Loucy (cell line): ENCODE data around the gene WDR87.

ENCODE experiments used
- H2AFZ ChIP-seq: fragments of 200-600 bp; sonication (generic); 2 replicates; pipeline ENCODE4 v1.6.0; 2016; ENCODE audit warnings: antibody characterized with exemption, mild to moderate bottlenecking, low read length, moderate library complexity
- H3F3A ChIP-seq: fragments of 200-600 bp; 2 replicates; pipeline ENCODE4 v1.6.0; 2016; ENCODE audit warnings: antibody characterized with exemption, low read depth, mild to moderate bottlenecking
- H3K27me3 ChIP-seq: fragments of 200-600 bp; sonication (generic); 2 replicates; pipeline ENCODE4 v1.6.1; 2014; ENCODE audit warnings: low read length, mild to moderate bottlenecking; ENCODE audit not compliant: insufficient read depth, poor library complexity, severe bottlenecking
- H3K36me3 ChIP-seq: fragments of 200-600 bp; sonication (generic); 2 replicates; pipeline ENCODE4 v1.6.1; 2016; ENCODE audit warnings: low read length; ENCODE audit not compliant: insufficient read depth
- H3K4me1 ChIP-seq: fragments of 200-600 bp; sonication (generic); 2 replicates; pipeline ENCODE4 v1.5.1; 2014; ENCODE audit warnings: low read length, mild to moderate bottlenecking; ENCODE audit not compliant: insufficient read depth, poor library complexity, severe bottlenecking
- H3K4me2 ChIP-seq: fragments of 200-600 bp; sonication (generic); 2 replicates; pipeline ENCODE4 v1.6.0; 2014; ENCODE audit warnings: antibody characterized with exemption, low read length, low read depth, mild to moderate bottlenecking; ENCODE audit not compliant: poor library complexity, severe bottlenecking
- H3K4me3 ChIP-seq: fragments of 200-600 bp; sonication (generic); 2 replicates; pipeline ENCODE4 v1.5.1; 2014; ENCODE audit warnings: low read length, mild to moderate bottlenecking, mixed read lengths; ENCODE audit not compliant: poor library complexity, severe bottlenecking
- H3K79me2 ChIP-seq: fragments of 200-600 bp; sonication (generic); 2 replicates; pipeline ENCODE4 v1.6.1; 2014; ENCODE audit warnings: low read length; ENCODE audit not compliant: insufficient read depth
- H3K9ac ChIP-seq: fragments of 200-600 bp; sonication (generic); 2 replicates; pipeline ENCODE4 v1.6.0; 2014; ENCODE audit warnings: mild to moderate bottlenecking, low read depth, low read length, moderate library complexity; ENCODE audit not compliant: poor library complexity, severe bottlenecking
- H3K9me2 ChIP-seq: fragments of 200-600 bp; sonication (generic); replicated peaks from 2 replicates; pipeline ENCODE4 v1.6.1; 2016; ENCODE audit warnings: low read depth, low read length, mixed read lengths
- H3K9me3 ChIP-seq: fragments of 200-600 bp; sonication (generic); 2 replicates; pipeline ENCODE4 v1.6.1; 2014; ENCODE audit warnings: mild to moderate bottlenecking, antibody characterized with exemption, low read length, low read depth; ENCODE audit not compliant: insufficient read depth
- H4K20me1 ChIP-seq: fragments of 200-600 bp; sonication (generic); 2 replicates; pipeline ENCODE4 v1.6.0; 2014; ENCODE audit warnings: antibody characterized with exemption, low read length, mild to moderate bottlenecking; ENCODE audit not compliant: insufficient read depth, poor library complexity, severe bottlenecking
- EZH2phosphoT487 ChIP-seq: fragments of 200-600 bp; IDR thresholded peaks from 2 replicates; pipeline ENCODE4 v1.6.1; 2018; ENCODE audit warnings: antibody characterized with exemption, mild to moderate bottlenecking, moderate library complexity, borderline replicate concordance
- TF ChIP-seq, protein P1 (sequence below): fragments of 200-600 bp; sonication (generic); conservative IDR thresholded peaks from 2 replicates; pipeline ENCODE4 v1.5.1; 2014; ENCODE audit warnings: mild to moderate bottlenecking, antibody characterized with exemption, low read length

The WDR87 gene

DNA sequence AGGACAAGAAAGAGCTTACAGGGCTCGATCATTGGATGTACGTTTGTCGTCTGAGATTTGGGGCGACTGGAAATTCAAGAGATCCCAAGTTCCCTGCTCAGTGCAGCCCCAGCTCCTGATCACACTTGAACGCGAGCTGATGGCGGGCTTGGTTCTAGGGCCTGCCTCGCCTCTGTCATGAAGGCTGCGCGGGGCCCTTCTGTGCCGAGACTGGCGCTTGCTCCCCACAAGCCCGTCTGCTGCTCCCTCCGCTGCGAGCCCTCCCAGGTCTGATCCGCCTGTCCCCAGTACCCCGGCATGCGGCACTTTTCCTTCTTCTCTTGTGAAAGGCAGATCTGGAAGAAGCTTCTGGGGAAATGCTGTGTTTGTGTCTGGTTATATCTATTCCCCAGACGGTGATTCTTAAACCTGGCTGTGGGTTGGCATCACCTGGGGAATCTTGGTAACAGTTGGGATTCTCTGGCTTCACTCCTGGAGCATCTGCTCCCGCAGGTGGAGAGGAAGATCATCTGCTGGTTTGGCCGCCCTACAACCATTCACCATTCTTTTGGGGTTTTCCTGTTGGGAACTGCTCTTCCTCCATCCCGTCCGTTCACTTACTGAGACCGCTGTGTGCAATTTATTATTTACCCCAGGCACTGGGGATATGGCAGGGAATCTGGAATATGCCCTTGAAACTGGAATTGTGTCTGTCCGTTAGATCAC is 44.2 kb upstream of the WDR87 start:
- no peak overlapping the region for H3K4me2 ChIP-seq
- no peaks in the 10 kb centered on the region; the same call in 1 of the 2 replicates for H3K79me2 ChIP-seq
- no peak overlapping the region for H3K4me3 ChIP-seq

DNA sequence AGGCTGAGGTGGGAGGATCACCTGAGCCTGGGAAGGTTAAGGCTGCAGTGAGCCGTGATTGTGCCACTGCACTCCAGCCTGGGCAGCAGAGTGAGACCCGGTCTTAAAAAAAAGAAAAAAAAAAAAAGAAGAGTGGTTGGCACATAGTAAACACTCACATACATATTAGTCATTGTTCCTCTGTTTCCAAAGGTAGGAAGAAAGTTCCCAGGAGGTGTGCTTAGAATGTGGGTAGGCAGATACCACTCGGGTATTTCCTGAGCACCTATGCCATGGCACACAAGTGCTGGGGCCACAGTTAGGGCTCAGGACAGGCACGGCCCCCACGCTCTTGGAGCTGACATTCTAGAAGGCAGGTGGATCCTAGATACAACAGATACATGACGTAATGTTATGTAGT is 42.0 kb upstream of the WDR87 start:
- H3K79me2 ChIP-seq: no peaks in the 10 kb centered on the region; the same call in 1 of the 2 replicates

More for the DNA sequence above, 44.2 kb upstream of the WDR87 start:
- no peak overlapping the region for H3K9ac ChIP-seq
- no peaks in the 10 kb centered on the region for H3K4me1 ChIP-seq
- H3K27me3 ChIP-seq: no peaks in the 10 kb centered on the region
- H3K9me3 ChIP-seq: no peaks in the 10 kb centered on the region
- TF ChIP-seq EZH2phosphoT487: no peak
- TF ChIP-seq, protein P1, sequence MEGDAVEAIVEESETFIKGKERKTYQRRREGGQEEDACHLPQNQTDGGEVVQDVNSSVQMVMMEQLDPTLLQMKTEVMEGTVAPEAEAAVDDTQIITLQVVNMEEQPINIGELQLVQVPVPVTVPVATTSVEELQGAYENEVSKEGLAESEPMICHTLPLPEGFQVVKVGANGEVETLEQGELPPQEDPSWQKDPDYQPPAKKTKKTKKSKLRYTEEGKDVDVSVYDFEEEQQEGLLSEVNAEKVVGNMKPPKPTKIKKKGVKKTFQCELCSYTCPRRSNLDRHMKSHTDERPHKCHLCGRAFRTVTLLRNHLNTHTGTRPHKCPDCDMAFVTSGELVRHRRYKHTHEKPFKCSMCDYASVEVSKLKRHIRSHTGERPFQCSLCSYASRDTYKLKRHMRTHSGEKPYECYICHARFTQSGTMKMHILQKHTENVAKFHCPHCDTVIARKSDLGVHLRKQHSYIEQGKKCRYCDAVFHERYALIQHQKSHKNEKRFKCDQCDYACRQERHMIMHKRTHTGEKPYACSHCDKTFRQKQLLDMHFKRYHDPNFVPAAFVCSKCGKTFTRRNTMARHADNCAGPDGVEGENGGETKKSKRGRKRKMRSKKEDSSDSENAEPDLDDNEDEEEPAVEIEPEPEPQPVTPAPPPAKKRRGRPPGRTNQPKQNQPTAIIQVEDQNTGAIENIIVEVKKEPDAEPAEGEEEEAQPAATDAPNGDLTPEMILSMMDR: no peak
- no peaks in the 10 kb centered on the region for H3K36me3 ChIP-seq
- H2AFZ ChIP-seq: no peak overlapping the region
- no peaks in the 10 kb centered on the region for H4K20me1 ChIP-seq
- H3K9me2 ChIP-seq: no peaks in the 10 kb centered on the region
- H3F3A ChIP-seq: no peaks in the 10 kb centered on the region

DNA sequence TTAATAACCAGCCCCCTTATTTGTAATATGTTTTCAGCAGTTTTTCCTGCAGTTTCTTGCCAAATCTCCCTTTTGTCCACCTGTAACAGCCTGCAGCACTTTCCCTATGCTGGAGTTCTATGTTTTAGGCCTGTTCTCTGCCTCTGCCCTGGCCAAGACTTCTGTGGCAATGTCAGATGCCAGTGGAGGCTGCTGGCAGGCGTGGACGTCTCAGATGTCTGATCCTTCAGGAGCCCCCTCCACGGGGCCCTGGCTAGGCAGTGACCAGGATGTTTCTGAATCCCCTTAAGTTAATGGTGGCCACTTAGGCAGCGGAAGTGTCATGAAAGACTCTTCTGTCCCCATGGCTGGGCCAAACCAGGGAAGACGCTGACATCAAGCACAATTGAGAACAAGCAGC is 41.4 kb upstream of the WDR87 start:
- Histone ChIP-seq H3K4me3 (no peak overlapping the region), H3K9me3 (no peaks in the 10 kb centered on the region), H3F3A (no peaks in the 10 kb centered on the region), H2AFZ (no peak overlapping the region), H3K9me2 (no peaks in the 10 kb centered on the region), H3K27me3 (no peaks in the 10 kb centered on the region), H3K9ac (no peak overlapping the region), H3K79me2 (no peaks in the 10 kb centered on the region; the same call in 1 of the 2 replicates), H3K4me1 (no peaks in the 10 kb centered on the region), H3K4me2 (no peak overlapping the region), H4K20me1 (no peaks in the 10 kb centered on the region), H3K36me3 (peaks cover 2% of the 10 kb centered on the region; the same call in 1 of the 2 replicates)
- no peak for TF ChIP-seq EZH2phosphoT487
- TF ChIP-seq, protein P1: no peak

More for the DNA sequence above, 42.0 kb upstream of the WDR87 start:
- H2AFZ ChIP-seq: no peak overlapping the region
- no peaks in the 10 kb centered on the region for H3K27me3 ChIP-seq
- no peaks in the 10 kb centered on the region for H3K4me1 ChIP-seq
- no peaks in the 10 kb centered on the region for H3K9me2 ChIP-seq
- no peaks in the 10 kb centered on the region for H4K20me1 ChIP-seq
- no peak for TF ChIP-seq EZH2phosphoT487
- TF ChIP-seq, protein P1: no peak
- no peaks in the 10 kb centered on the region for H3K9me3 ChIP-seq
- H3F3A ChIP-seq: no peaks in the 10 kb centered on the region
- no peak overlapping the region for H3K4me2 ChIP-seq
- no peaks in the 10 kb centered on the region for H3K36me3 ChIP-seq
- no peak overlapping the region for H3K4me3 ChIP-seq
- H3K9ac ChIP-seq: no peak overlapping the region
